Stimulated activated CD8-positive, alpha-beta memory T cell treated with anti-CD3 and anti-CD28 coated beads, Interleukin-4, amount 100 ng/mL, for 4 hours (primary cell): Measurements from ENCODE around the gene TMEM40.
"Not testable (repeated sequence)": the region's sequence is repeated elsewhere in the genome, so short reads cannot be mapped to it uniquely, and the experiment has no call there.

Experiments used
- DNase-seq, 2 donors: peaks; one replicate each; pipeline ENCODE4 v3.0.0-alpha.2; 2020; ENCODE audit warnings: low read depth in 2 of 2, low spot score in 1 of 2

Gene TMEM40

GRCh38 chr3:12752102-12752501, 7.0 kb downstream of the TMEM40 start:
- no peak for DNase-seq

- no peak for DNase-seq
Observed at GRCh38 chr3:12751571-12751970, 7.5 kb downstream of the TMEM40 start.

- DNase-seq, result peak in 1 of 2 donors; percentile 7
Observed at GRCh38 chr3:12750658-12751071, 8.4 kb downstream of the TMEM40 start.

GRCh38 chr3:12750223-12750622, 8.8 kb downstream of the TMEM40 start:
- DNase-seq, result no peak

GRCh38 chr3:12748477-12748876, 10.6 kb downstream of the TMEM40 start:
- DNase-seq, result no peak

GRCh38 chr3:12746419-12746818, 12.6 kb downstream of the TMEM40 start:
- no peak for DNase-seq

GRCh38 chr3:12744326-12744725, 14.7 kb downstream of the TMEM40 start:
- DNase-seq, result no peak

GRCh38 chr3:12743583-12743982, 15.5 kb downstream of the TMEM40 start:
- DNase-seq, result no peak

- no peak for DNase-seq
Observed at GRCh38 chr3:12742330-12743107, 16.5 kb downstream of the TMEM40 start.

GRCh38 chr3:12741209-12741608, 17.9 kb downstream of the TMEM40 start:
- no peak for DNase-seq

GRCh38 chr3:12737833-12738232, 21.2 kb downstream of the TMEM40 start:
- DNase-seq, result no peak

- DNase-seq, result no peak
Observed at GRCh38 chr3:12737319-12737718, 21.7 kb downstream of the TMEM40 start.

- no peak for DNase-seq
Observed at GRCh38 chr3:12734960-12735359, 24.1 kb downstream of the TMEM40 start.

GRCh38 chr3:12733566-12733965, 25.5 kb downstream of the TMEM40 start:
- no peak for DNase-seq

- no peak for DNase-seq
Observed at GRCh38 chr3:12730506-12731242, 28.4 kb downstream of the TMEM40 start.

GRCh38 chr3:12729051-12729651, 29.9 kb downstream of the TMEM40 start:
- no peak for DNase-seq

GRCh38 chr3:12727937-12728336, 31.1 kb downstream of the TMEM40 start:
- DNase-seq, result no peak

- DNase-seq, result no peak
Observed at GRCh38 chr3:12727481-12727880, 31.6 kb downstream of the TMEM40 start.

GRCh38 chr3:12725436-12725835, 33.6 kb downstream of the TMEM40 start:
- no peak for DNase-seq

GRCh38 chr3:12724794-12725193, 34.3 kb downstream of the TMEM40 start:
- DNase-seq, result no peak

- not testable (repeated sequence) for DNase-seq
Observed at GRCh38 chr3:12723362-12723761, 35.7 kb downstream of the TMEM40 start.

- DNase-seq, result no peak
Observed at GRCh38 chr3:12722226-12722625, 36.8 kb downstream of the TMEM40 start.
